ENCODE data around the gene URB2.

The URB2 gene

GRCh38 chr1:229603371-229604005, 22.6 kb upstream of the URB2 start:
- peaks cover 95 to 100% (median 99%) of the 10 kb centered on the region in 11 experiments for H3K36me3 ChIP-seq
- peaks cover 0 to 47% (median 11%) of the 10 kb centered on the region in 11 experiments; a peak in 11 of 22 replicates for H4K20me1 ChIP-seq
- H3K4me2 ChIP-seq: no peak overlapping the region
- no peaks in the 10 kb centered on the region for H3K27me3 ChIP-seq
- H3K9me3 ChIP-seq (replicated peaks in 1 of 11): no peaks in the 10 kb centered on the region
- no peak overlapping the region for H3K27ac ChIP-seq
- H3K4me3 ChIP-seq: no peak overlapping the region
- TF ChIP-seq Cebpa-rat (IDR thresholded peaks at IDR 0.05): no peak
- peaks cover 0 to 8% (median 3%) of the 10 kb centered on the region in 10 experiments; a peak in 10 of 20 replicates for H3K4me1 ChIP-seq
- H3K9ac ChIP-seq: no peak overlapping the region

GRCh38 chr1:229607370-229607769, 18.7 kb upstream of the URB2 start:
- peaks cover 96 to 100% (median 100%) of the 10 kb centered on the region in 11 experiments for H3K36me3 ChIP-seq
- TF ChIP-seq Cebpa-rat (IDR thresholded peaks at IDR 0.05): no peak
- H3K4me1 ChIP-seq: no peaks in the 10 kb centered on the region
- no peak overlapping the region for H3K27ac ChIP-seq
- no peak overlapping the region for H3K9ac ChIP-seq
- no peaks in the 10 kb centered on the region for H3K9me3 ChIP-seq (replicated peaks in 1 of 11)
- H4K20me1 ChIP-seq: peaks cover 0 to 25% (median 0%) of the 10 kb centered on the region in 11 experiments; a peak in 4 of 22 replicates
- H3K27me3 ChIP-seq: no peaks in the 10 kb centered on the region
- no peak overlapping the region for H3K4me2 ChIP-seq
- no peak overlapping the region for H3K4me3 ChIP-seq

- Histone ChIP-seq H3K27ac (no peak overlapping the region), H3K36me3 (peaks cover 96 to 100% (median 100%) of the 10 kb centered on the region in 11 experiments)
- no peak for TF ChIP-seq Cebpa-rat (IDR thresholded peaks at IDR 0.05)
Observed at GRCh38 chr1:229608590-229608989, 17.5 kb upstream of the URB2 start.

GRCh38 chr1:229613938-229614337, 12.1 kb upstream of the URB2 start:
- no peak overlapping the region for H3K4me2 ChIP-seq
- H3K27me3 ChIP-seq: no peaks in the 10 kb centered on the region
- H3K4me3 ChIP-seq: no peak overlapping the region
- H3K27ac ChIP-seq: no peak overlapping the region
- H3K9ac ChIP-seq: no peak overlapping the region
- H3K36me3 ChIP-seq: peaks cover 56 to 67% (median 63%) of the 10 kb centered on the region in 11 experiments
- H3K4me1 ChIP-seq: no peaks in the 10 kb centered on the region
- H3K9me3 ChIP-seq (replicated peaks in 1 of 11): no peaks in the 10 kb centered on the region
- peaks cover 29 to 76% (median 51%) of the 10 kb centered on the region in 11 experiments; a peak in 20 of 22 replicates for H4K20me1 ChIP-seq
- no peak for TF ChIP-seq Cebpa-rat (IDR thresholded peaks at IDR 0.05)

More at GRCh38 chr1:229608590-229608989, 17.5 kb upstream of the URB2 start:
- H3K9me3 ChIP-seq (replicated peaks in 1 of 11): no peaks in the 10 kb centered on the region
- peaks cover 0 to 35% (median 3%) of the 10 kb centered on the region in 11 experiments; a peak in 7 of 22 replicates for H4K20me1 ChIP-seq
- H3K4me1 ChIP-seq: no peaks in the 10 kb centered on the region
- no peak overlapping the region for H3K4me3 ChIP-seq
- H3K27me3 ChIP-seq: no peaks in the 10 kb centered on the region
- H3K9ac ChIP-seq: no peak overlapping the region
- no peak overlapping the region for H3K4me2 ChIP-seq

- H3K9me3 ChIP-seq (replicated peaks in 1 of 11): no peaks in the 10 kb centered on the region
- no peaks in the 10 kb centered on the region; a peak in 1 of 20 replicates for H3K4me1 ChIP-seq
- peaks cover 50 to 59% (median 57%) of the 10 kb centered on the region in 11 experiments for H3K36me3 ChIP-seq
- no peak overlapping the region for H3K27ac ChIP-seq
- H3K27me3 ChIP-seq: no peaks in the 10 kb centered on the region
- TF ChIP-seq Cebpa-rat (IDR thresholded peaks at IDR 0.05): no peak
- H3K9ac ChIP-seq: no peak overlapping the region
- peaks cover 37 to 83% (median 59%) of the 10 kb centered on the region in 11 experiments; a peak in 20 of 22 replicates for H4K20me1 ChIP-seq
- H3K4me3 ChIP-seq: no peak overlapping the region
- H3K4me2 ChIP-seq: no peak overlapping the region
Observed at GRCh38 chr1:229614701-229615100, 11.3 kb upstream of the URB2 start.

- no peak overlapping the region for H3K4me2 ChIP-seq
- H3K9me3 ChIP-seq (replicated peaks in 1 of 11): no peaks in the 10 kb centered on the region
- TF ChIP-seq Cebpa-rat (IDR thresholded peaks at IDR 0.05): no peak
Observed at GRCh38 chr1:229617351-229618100, 8.5 kb upstream of the URB2 start.

GRCh38 chr1:229619002-229619401, 7.0 kb upstream of the URB2 start:
- Histone ChIP-seq H3K4me3 (no peak overlapping the region), H3K9me3 (replicated peaks in 1 of 11) (no peaks in the 10 kb centered on the region), H3K4me1 (peaks cover 4 to 16% (median 11%) of the 10 kb centered on the region in 10 experiments), H3K27ac (no peak overlapping the region), H3K36me3 (peaks cover 7 to 28% (median 16%) of the 10 kb centered on the region in 11 experiments; a peak in 21 of 22 replicates), H4K20me1 (peaks cover 70 to 100% (median 94%) of the 10 kb centered on the region in 11 experiments; a peak in 20 of 22 replicates), H3K4me2 (no peak overlapping the region), H3K27me3 (no peaks in the 10 kb centered on the region), H3K9ac (no peak overlapping the region)
- TF ChIP-seq Cebpa-rat (IDR thresholded peaks at IDR 0.05): no peak

More at GRCh38 chr1:229617351-229618100, 8.5 kb upstream of the URB2 start:
- Histone ChIP-seq H3K27ac (no peak overlapping the region), H3K36me3 (peaks cover 22 to 32% (median 31%) of the 10 kb centered on the region in 11 experiments), H4K20me1 (peaks cover 56 to 100% (median 86%) of the 10 kb centered on the region in 11 experiments; a peak in 20 of 22 replicates), H3K4me3 (no peak overlapping the region), H3K4me1 (peaks cover 0 to 1% (median under 1%) of the 10 kb centered on the region in 10 experiments; a peak in 1 of 20 replicates), H3K27me3 (no peaks in the 10 kb centered on the region), H3K9ac (no peak overlapping the region)

- TF ChIP-seq Cebpa-rat (IDR thresholded peaks at IDR 0.05): no peak
- H3K9ac ChIP-seq: no peak overlapping the region
- peaks cover 10 to 22% (median 18%) of the 10 kb centered on the region in 10 experiments for H3K4me1 ChIP-seq
- H3K4me3 ChIP-seq: no peak overlapping the region
- peaks cover 70 to 100% (median 94%) of the 10 kb centered on the region in 11 experiments; a peak in 20 of 22 replicates for H4K20me1 ChIP-seq
- H3K27ac ChIP-seq: no peak overlapping the region
- peaks cover 1 to 22% (median 10%) of the 10 kb centered on the region in 11 experiments; a peak in 14 of 22 replicates for H3K36me3 ChIP-seq
- no peaks in the 10 kb centered on the region for H3K27me3 ChIP-seq
- no peak overlapping the region for H3K4me2 ChIP-seq
- H3K9me3 ChIP-seq (replicated peaks in 1 of 11): no peaks in the 10 kb centered on the region
Observed at GRCh38 chr1:229619614-229620013, 6.4 kb upstream of the URB2 start.

GRCh38 chr1:229620876-229621275, 5.2 kb upstream of the URB2 start:
- no peak overlapping the region for H3K4me2 ChIP-seq

More at GRCh38 chr1:229620876-229621275, 5.2 kb upstream of the URB2 start:
- no peak for TF ChIP-seq Cebpa-rat (IDR thresholded peaks at IDR 0.05)
- H3K36me3 ChIP-seq: peaks cover 0 to 20% (median 8%) of the 10 kb centered on the region in 11 experiments; a peak in 11 of 22 replicates
- no peak overlapping the region for H3K27ac ChIP-seq
- H4K20me1 ChIP-seq: peaks cover 68 to 96% (median 89%) of the 10 kb centered on the region in 11 experiments; a peak in 20 of 22 replicates
- peaks cover 13 to 26% (median 20%) of the 10 kb centered on the region in 10 experiments for H3K4me1 ChIP-seq
- H3K4me3 ChIP-seq: no peak overlapping the region
- H3K9ac ChIP-seq: no peak overlapping the region
- H3K9me3 ChIP-seq (replicated peaks in 1 of 11): no peaks in the 10 kb centered on the region
- no peaks in the 10 kb centered on the region for H3K27me3 ChIP-seq

All from BLaER1 treated with 17β-estradiol and CSF1 and Interleukin-3, amounts not matched to agents 10 nM and 100 nM (cell line).